Measurements from ENCODE around the gene NINL.

DNA sequence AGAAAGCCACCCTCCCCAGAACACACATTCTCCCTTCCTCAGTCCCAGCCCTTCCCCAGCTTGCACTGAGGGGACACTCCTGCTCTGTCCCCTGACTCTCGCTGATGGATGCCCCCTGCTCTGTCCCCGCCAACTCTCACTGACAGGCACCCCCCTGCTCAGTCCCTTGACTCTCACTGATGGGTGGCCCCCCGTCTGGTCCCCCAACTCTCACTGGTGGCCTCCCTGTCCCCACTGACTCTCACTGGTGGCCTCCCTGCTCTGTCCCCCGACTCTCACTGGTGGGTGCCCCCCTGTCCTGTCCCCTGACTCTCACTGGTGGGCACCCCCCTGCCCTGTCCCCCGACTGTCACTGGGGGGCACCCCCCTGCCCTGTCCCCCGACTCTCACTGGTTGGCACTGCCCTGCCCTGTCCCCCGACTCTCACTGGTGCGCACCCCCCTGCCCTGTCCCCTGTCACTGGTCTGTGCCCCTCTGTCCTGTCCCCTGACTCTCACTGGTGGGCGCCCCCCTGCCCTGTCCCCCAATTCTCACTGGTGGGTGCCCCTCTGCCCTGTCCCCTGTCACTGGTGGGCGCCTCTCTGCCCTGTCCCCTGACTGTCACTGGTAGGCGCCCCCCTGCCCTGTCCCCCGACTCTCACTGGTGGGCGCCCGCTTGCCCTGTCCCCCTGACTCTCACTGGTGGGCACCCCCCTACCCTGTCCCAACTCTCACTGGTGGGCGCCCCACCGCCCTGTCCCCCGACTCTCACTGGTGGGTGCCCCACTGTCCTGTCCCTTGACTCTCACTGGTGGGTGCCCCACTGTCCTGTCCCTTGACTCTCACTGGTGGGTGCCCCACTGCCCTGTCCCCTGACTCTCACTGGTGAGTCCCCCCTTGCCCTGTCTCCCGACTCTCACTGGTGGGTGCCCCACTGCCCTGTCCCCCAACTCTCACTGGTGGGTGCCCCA is 116.9 kb downstream of the NINL start:
- TF ChIP-seq, protein P1, sequence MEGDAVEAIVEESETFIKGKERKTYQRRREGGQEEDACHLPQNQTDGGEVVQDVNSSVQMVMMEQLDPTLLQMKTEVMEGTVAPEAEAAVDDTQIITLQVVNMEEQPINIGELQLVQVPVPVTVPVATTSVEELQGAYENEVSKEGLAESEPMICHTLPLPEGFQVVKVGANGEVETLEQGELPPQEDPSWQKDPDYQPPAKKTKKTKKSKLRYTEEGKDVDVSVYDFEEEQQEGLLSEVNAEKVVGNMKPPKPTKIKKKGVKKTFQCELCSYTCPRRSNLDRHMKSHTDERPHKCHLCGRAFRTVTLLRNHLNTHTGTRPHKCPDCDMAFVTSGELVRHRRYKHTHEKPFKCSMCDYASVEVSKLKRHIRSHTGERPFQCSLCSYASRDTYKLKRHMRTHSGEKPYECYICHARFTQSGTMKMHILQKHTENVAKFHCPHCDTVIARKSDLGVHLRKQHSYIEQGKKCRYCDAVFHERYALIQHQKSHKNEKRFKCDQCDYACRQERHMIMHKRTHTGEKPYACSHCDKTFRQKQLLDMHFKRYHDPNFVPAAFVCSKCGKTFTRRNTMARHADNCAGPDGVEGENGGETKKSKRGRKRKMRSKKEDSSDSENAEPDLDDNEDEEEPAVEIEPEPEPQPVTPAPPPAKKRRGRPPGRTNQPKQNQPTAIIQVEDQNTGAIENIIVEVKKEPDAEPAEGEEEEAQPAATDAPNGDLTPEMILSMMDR (IDR thresholded peaks at IDR 0.05; ENCODE audit: insufficient read depth, low read length), result no peak
- no peak for TF ChIP-seq POLR2AphosphoS5 (IDR thresholded peaks at IDR 0.05; ENCODE audit: low read depth)
- TF ChIP-seq GABPA (IDR thresholded peaks at IDR 0.05; ENCODE audit: low read depth), result no peak
- TF ChIP-seq, protein P2, sequence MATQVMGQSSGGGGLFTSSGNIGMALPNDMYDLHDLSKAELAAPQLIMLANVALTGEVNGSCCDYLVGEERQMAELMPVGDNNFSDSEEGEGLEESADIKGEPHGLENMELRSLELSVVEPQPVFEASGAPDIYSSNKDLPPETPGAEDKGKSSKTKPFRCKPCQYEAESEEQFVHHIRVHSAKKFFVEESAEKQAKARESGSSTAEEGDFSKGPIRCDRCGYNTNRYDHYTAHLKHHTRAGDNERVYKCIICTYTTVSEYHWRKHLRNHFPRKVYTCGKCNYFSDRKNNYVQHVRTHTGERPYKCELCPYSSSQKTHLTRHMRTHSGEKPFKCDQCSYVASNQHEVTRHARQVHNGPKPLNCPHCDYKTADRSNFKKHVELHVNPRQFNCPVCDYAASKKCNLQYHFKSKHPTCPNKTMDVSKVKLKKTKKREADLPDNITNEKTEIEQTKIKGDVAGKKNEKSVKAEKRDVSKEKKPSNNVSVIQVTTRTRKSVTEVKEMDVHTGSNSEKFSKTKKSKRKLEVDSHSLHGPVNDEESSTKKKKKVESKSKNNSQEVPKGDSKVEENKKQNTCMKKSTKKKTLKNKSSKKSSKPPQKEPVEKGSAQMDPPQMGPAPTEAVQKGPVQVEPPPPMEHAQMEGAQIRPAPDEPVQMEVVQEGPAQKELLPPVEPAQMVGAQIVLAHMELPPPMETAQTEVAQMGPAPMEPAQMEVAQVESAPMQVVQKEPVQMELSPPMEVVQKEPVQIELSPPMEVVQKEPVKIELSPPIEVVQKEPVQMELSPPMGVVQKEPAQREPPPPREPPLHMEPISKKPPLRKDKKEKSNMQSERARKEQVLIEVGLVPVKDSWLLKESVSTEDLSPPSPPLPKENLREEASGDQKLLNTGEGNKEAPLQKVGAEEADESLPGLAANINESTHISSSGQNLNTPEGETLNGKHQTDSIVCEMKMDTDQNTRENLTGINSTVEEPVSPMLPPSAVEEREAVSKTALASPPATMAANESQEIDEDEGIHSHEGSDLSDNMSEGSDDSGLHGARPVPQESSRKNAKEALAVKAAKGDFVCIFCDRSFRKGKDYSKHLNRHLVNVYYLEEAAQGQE (IDR thresholded peaks at IDR 0.05; ENCODE audit: insufficient replicate concordance, low read depth), result no peak
- no peak for TF ChIP-seq SPI1 (IDR thresholded peaks at IDR 0.05; ENCODE audit: borderline replicate concordance, low read depth)

Data from HL-60 (cell line).